HG02588 (cell line): ENCODE measurements around the gene APMAP.

Experiments used
- ATAC-seq: cut with Tn5 transposase; IDR thresholded peaks from one replicate; pipeline ENCODE4 v1.9.1; 2021; ENCODE audit warnings: mild to moderate bottlenecking, moderate library complexity; ENCODE audit not compliant: unreplicated experiment

The APMAP gene

DNA sequence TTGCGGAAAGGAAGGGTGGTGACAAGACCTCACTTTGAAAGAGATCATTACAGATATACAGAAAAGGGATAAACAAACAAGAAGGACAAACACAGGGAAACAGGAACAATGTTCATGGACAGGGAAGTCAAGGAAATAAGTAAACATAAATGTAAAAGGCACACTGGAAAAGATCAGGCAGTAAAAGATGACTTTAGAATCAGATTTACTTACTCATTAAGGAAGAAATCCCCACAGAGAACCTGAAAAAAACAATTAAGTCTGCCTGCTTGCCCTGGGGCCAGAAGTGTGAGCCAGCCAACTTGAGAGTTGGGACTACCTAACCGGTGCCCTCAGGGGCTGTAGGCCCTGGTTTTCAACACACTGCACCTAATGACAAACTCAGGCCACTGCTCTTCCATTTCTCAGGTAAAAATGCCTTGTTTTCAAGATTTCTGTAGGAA, 1.7 kb downstream of the APMAP start:
- ATAC-seq: no peak

DNA sequence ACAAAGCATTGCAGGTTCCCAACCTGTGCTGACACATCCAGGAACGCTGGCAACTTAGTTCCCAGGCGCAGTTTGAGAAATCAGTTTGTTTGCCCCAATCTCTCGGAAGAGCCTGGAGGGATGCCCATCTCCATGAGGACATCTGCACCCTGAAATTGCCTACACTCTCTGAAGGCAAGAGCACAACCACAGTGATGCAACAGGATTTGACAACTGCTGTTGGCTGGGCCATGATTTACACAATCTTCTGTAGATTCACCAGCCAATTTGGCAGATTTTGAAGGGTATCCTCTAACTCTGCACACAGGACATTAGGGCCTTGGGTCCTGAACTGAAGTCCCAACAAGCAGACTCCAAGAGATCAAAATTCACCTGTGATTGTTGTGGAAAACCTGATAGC, 3.4 kb downstream of the APMAP start:
- no peak for ATAC-seq

DNA sequence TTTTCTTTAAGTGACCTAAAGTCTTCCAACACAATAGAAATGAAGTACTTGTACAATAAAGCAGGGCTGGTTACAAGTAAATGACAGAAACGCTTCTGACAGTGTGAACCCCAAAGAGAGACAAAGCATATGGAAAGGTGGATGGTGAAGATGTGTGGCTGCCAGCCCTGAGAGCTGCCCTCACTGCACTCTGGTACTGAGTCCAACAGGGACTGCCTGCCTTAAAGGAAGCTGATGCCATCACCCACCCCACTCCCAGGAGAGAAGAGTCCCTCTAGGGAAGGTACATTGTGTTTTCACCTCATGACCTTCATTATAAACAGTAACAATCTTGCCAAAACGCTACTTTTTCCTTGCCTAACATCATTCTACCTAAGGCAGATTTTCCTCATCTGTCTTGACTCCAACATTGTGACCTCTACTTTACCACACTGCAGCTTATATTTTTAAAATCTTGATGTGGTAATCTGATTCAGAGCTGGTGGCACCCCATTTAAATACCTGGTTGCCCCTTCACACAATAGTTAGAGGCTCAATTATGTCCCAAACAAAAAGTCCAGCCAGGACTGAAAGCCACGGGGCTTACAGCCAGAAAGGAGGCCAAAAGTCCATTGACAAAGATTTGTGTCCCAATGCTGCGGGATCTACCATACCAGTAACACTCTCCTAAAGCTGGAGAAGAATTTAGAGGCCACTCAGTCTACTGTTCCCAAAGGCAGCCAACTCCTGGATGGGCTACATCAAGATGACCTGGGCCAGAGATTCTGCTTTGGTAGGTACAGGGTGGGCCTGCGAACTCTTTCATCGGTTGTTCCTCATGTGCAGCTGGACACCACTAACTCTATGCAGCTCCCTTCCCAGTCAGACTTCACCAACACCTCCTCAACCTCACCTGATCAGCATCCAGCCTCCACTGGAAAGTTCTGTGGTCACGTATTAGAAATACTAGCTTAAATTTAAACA, 4.4 kb downstream of the APMAP start:
- no peak for ATAC-seq

DNA sequence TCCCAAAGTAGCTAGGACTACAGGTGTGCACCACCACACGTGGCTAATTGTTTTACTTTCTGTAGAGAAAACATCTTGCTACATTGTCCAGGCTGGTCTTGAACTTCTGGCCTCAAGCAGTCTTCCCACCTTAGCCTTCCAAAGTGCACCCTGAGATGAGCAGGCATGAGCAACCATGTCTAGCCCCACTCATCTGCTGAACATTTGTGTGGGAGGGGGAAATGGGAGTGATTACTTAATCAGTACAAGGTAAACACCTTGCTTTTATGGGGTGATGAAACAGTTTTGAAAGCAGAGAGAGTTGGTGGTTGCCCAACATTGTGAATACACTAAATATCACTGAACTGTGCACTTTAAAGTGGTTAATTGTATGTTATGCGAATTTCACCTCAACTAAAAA, 5.3 kb downstream of the APMAP start:
- ATAC-seq: no peak

DNA sequence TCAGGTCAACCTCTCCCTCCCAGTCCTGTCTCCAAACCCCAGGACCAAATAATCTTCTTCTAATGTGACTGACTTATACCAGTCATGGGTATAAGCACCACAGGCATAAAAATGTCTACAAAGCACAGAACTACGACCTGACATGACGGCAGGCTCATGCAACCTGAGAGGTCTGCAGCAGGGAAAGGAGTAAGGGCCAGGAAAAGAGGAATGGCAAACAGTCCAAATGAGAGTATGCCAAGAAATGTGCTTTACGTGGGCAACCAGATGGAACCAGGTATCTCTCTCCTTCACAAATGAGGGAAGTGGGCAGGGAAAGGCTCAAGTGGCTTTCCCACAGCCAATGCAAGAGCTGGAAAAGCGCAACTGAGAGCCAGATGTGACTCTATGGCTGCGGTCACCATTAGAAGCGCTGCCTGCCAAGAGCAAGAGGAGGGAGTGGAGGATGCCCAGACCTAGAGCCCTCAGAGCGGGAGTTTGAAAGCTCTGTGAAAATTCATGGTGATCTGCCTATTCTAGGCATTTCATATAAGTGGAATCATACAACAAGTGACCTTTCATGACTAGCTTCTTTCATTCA, 6.0 kb downstream of the APMAP start:
- no peak for ATAC-seq

DNA sequence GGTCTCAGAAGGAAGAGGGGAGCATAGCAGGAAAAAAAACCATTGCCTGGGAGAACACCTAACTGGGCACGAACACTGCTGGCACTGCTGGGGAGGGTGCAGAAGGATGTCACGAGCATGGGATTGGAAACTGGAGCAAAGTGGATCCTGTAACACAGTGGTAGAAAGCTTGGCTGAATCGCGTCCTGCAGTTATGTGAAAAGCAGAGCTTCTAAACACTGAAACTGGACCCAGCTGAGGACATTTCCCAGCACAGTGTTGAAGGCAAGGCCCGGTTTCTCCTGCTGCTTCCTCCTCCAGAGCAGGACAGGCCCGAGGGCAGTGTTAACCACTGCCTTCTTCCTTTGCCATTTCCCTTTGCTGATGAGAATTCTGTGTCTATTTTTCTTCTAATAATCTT, 6.7 kb downstream of the APMAP start:
- ATAC-seq: no peak

DNA sequence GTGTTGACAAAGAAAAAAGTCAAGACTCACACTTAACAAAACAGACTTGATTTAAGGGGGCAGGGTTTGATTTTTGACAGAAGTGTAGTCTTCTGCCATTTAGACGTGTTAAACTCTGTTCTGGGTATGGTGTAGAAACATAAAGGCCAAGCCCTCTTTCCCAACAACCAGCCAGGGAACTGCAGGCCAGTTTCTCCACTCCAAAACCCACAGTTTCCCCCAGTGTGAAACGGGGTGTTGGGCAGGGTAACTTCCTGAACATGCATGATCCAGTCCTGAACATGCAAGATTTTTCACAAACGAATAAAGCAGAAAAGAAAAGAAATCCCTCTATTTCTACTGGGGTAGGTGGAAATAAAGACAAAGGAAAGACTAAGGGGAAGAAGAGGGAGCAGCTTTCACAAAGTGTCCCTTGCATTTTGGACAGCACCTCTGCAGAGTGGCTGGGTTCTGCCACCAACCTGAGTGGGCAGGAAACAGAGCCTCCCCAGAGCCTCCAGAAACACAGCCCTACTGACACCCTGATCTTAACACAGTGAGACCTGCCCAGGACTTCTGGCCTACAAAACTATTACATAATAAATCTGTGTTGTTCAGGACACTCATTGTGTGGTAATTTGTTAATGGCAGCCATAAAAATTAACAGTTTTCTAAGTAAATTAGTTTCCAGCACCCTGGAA, 7.5 kb downstream of the APMAP start:
- ATAC-seq: no peak

DNA sequence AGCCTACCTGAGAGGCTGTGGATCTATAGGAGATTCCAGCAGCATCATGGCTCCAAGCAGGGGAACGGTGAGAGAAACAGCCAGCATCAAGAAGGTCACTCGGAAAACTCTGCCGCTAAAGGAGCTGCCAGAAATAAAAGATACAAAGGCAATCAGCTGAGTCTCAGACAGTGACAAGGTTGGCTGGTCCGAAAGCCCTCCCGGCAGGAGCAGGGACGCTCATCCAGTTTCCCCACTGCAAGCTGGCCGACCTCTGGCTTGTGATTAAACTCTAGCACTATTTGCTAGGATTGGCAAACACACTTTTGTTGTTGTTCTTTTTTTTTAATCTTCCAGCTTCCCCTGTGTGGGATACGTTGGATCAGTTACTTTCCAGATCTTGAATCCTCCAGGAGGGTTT, 8.7 kb downstream of the APMAP start:
- ATAC-seq: no peak

DNA sequence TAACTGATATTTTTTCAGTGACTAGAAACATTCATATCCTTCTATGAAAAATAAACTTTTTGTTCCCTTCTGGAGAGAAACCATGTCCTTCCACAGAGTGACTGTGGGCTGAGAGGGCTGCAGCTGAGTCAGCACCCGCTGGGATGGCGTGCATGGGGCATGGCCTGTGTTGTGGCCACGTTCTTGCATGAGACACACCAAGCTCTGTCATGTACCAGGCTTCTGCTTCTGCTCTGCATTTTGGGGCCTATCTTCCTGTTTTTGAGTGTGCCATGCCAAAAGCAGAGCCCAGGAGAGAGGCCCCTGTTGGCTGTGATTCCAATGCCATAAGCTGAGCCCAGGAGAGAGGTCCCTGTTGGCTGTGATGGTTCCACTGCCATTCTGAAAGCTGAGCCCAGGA, 10.8 kb downstream of the APMAP start:
- ATAC-seq: no peak

DNA sequence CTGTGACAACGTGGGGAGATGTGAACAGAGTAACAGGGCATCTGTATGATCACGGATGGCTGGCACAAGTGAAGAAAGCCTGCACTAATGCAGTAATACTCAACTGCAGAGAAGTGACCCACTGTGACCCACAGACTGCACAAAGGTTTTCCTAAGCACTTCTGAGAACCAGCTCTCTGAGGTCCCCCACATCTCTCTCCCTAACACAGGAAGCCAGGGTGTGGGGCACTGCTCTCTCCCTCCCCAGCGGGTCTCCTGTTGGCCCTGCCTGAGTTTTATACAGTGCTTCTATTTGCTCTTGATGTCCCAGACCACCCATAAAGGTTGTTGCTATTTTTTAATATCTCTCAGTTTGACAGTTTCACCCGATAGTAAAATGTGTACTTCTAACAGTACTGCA, 11.3 kb downstream of the APMAP start:
- ATAC-seq: no peak

DNA sequence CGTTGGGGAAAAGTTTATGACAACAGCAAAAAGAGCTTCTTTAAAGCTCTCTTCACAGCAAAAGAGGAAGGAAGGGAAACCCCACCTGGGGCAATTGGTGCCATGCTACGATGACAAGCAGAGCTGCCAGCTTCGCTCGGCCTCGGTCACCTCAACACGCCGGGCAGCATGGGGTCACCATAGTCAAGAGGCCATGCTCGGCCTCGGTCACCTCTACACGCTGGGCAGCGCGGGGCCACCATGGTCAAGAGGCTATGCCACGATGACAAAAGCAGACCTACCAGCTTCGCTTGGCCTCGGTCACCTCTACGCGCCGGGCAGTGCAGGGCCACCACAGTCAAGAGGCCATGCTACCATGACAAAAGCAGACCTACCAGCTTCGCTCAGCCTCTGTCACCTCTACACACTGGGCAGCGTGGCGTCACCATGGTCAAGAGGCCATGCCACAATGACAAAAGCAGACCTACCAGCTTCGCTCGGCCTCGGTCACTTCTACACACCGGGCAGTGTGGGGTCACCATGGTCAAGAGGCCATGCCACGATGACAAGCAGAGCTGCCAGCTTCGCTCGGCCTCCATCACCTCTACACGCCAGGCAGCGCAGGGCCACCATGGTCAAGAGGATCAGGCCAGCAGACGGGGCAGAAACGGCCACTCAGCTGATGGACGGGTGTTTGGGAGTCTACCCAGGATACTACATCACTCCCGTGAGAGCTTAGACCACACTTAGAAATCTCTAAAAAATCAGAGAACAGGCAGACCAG, 12.1 kb downstream of the APMAP start:
- no peak for ATAC-seq

DNA sequence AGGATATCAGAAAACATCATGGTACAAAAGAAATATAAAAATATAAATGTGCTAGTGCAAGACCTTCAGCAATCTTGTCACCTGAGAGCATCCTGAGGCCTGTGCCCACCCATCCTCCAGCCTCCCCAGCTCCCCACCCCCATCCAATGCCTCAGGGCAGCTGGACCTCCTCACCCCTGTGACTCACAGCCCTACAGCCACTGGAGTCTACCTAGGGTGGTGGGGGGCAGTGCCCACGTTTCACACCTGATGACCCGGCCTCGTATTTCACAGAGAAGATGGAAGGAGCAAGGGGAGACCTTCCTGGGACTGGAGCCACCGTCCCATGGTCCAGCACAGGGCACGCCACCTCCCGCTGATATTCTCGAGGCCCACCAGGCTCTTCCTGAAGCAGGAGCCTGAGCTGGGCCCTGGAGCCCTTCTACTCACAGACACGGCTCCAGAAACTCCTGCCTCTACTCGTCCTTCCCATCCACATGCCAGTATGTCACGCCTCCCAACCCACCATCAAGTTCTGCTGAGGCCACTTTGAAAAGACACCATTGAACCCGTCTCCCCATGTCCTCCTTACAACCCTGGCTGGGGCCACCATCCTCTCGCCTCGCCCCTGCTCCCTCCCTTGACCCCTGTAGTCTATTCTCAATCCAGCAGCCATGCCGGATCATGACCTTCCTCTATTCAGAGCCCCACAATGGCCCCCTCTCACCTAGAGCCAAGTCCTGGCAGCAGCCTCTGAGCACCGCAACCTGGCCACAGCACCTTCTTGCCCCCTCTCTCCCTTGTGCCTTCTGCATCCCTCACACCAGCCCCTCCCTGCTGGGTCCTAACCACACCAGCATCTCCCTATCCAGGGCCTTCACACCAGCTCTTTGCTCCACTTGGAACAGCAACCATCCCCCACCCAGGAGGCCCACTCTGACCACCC, 13.3 kb downstream of the APMAP start:
- no peak for ATAC-seq

DNA sequence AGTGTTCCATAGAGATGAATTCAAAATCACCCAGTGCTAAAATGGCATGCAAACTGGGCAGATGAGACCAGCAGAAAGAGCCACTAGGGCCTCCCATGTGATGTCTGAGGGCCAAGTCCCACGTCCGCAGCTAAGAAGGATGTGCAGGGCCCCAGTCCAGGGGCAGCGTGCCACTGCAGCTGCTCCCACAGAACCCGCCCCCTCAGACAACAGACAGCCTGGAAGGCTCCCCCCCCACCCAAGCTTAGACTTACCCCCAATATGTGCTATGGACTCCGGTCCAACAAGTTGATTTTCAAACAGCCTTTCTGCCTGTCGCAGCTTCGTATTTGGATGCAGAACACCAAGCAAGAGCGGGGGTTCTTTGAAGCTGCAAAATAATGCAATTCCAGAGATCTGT, 14.0 kb downstream of the APMAP start:
- ATAC-seq: no peak

DNA sequence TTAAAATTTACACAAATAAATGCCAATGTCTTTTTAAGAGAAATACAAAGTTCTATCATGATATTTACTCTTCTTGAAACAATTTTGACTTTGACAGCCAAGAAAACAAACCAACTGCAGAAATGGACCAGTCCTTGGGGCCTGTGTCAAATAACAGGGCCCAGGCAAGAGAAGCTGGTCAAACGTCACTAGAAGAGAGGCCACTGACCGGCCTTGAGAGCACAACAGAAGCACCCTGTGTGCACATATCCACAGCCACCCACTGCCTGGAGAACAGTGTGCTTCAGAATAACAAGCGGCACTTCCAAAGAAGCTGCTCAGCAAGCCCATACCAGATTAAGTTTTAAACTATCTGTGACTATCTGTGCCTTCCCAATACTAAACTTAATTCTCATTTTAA, 14.8 kb downstream of the APMAP start:
- no peak for ATAC-seq

DNA sequence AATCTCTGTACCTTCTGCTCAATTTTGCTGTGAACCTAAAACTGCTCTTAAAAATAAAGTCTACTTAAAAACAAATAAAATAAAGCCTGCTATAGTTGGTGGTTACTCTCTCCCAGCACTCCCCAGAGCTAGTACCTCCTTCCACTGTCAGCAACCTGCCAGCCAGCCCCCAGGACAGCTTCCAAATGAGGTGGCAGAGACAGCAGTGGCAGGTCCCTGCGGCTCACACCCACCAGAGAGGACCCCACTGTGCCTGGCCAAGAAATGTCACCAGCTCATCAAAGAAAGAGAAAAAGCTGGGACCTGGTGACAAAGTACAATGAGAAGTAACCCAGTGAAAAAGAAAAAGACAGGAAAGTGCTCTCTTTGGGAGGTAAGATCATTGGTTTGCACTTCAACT, 15.2 kb downstream of the APMAP start:
- no peak for ATAC-seq

DNA sequence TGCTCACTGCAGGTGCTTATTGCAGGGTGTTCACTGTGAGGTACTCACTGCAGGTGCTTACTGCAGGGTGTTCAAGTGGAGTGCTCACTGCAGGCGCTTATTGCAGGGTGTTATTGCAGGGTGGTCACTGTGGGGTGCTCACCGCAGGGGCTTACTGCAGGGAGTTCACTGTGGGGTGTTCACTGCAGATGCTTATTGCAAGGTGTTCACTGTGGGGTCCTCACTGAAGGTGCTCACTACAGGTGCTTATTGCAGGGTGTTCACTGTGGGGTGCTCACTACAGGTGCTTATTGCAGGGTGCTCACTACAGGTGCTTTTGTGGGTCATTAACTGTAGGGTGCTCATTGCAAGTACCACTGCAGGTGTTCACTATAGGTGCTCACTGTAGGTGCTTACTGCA, 20.2 kb downstream of the APMAP start:
- no peak for ATAC-seq

DNA sequence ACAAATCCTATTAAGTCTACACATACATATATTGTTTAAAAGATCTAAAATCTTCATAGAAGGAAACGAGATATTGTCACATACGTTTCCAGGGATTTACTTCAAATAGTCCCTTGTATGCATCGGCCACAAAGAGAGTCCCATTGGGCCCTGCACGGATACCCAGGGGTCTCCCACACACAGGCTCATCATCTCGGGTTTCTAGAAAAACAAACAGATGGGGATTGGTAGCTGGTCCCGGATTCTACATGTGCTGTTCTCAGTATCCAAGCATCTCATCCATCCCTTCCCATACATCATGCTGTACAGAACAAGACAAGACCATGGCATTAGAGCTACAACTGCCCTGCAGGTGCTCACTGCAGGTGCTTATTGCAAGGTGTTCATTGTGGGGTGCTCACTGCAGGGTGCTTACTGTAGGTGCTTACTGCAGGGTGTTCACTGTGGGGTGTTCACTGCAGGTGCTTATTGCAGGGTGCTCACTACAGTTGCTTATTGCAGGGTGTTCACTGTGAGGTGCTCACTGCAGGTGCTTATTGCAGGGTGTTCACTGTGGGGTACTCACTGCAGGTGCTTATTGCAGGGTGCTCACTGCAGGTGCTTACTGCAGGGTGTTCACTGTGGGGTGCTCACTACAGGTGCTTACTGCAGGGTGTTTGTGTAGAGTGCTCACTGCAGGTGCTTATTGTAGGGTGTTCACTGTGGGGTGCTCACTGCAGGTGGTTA, 21.0 kb downstream of the APMAP start:
- ATAC-seq: no peak

DNA sequence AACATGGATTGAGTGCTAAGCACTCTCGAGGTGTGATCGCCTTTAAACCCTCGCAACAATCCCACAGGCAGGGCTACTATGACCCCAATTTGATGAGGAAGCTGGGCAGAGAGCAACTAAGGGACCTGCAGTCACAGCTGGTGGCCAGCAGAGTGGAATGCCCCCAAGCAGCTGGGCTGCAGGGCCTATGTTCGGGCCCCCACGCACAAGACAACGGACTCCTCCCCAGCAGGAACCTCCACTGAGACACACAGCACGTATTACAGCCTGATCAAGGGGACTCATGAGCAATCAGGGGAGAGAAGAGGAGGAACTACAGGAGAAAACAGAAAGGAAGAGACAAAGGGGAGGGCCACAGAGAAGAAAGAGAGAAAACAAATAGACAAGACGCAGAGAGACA, 21.8 kb downstream of the APMAP start:
- ATAC-seq: no peak

DNA sequence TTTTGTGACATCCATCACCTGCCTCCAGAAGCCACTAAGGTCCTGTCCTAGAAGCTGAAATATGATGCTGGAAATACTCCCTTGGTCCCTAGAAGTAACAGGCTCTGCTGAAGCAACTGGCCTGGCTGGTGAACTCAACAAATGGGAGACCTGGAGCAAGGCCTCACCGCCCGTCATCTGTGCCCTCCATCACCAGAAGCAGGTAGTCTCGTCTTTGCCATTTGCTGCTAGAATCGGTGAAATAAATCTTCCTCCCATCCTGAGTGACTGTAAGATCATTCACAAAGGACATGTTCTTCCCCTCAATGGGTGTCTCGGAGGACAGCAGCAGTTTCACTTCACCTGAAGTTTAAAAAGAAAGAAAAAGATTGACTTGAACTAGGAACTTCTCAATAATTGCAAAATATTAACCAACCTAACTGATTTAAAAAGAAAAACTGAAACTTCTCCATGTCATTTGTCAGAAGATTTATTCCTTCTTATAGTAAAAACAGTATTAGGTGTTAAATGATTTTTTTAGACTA, 22.5 kb downstream of the APMAP start:
- no peak for ATAC-seq
